Stimulated activated naive CD8-positive, alpha-beta T cell treated with anti-CD3 and anti-CD28 coated beads, Interleukin-15, Interleukin-2, amounts not matched to agents 100 U/mL and 50 U/mL, for 24 hours (primary cell): ENCODE measurements around the gene HACD2.
"Not testable (repeated sequence)": the region's sequence is repeated elsewhere in the genome, so short reads cannot be mapped to it uniquely, and the experiment has no call there.

ENCODE experiments used
- ATAC-seq: fragments of 150-1000 bp; cut with Tn5 transposase; one replicate; pipeline ENCODE4 v1.10.0; 2021
- DNase-seq: peaks from one replicate; pipeline ENCODE4 v3.0.0; 2021

The HACD2 gene, protein sequence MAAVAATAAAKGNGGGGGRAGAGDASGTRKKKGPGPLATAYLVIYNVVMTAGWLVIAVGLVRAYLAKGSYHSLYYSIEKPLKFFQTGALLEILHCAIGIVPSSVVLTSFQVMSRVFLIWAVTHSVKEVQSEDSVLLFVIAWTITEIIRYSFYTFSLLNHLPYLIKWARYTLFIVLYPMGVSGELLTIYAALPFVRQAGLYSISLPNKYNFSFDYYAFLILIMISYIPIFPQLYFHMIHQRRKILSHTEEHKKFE

DNA sequence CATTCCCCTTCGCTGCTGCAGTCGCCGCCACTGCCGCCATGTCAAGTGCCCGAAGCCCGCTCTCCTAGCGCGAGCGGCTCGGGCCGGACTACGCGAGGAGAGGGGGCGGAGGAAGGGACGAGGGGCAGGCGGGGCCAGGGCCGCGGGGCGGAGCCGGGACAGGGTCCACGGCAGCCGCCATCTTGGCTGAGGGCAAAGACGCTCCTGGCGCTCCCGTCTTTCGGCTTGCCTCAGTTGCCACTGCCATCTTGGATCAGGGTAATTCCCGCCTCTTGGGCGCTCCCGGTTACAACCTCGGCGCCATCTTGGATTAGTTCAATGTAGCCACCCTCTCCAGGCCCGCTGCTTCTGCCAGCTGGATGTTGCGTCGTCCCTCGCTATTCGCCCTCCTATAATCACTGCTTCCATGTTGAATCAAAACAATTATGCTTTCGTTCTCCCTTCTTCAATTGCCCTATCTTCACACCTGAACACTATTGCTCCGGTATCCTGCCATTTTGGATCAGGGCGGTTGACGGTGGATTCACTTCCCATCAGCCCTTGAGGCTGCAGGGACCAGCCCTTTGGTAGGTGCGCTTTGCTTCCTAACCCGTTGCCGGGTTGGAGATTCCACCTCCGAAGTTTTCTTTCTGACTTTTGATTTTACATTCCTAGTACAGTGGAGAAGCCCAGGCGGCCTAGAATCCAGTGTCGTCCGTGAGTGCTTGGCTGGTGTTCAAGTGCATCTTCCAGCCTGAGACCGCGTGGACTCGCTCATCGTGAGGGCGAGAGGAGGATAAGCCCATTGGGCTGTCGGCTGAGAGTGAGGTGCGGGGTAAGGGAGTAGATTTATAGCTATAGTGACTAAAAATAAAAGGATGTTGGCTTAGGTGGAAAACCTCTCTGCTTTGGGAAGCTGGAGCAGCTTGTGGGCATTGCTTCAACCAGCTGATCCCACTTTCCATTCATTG is at the start of gene HACD2:
Gene HACD2 (minus strand): TSS at position 66 of the 950 bp plus-strand sequence. CDS start 26 bp downstream, at position 40.
- ATAC-seq (peak; percentile 97), DNase-seq (peak; percentile 96)

DNA sequence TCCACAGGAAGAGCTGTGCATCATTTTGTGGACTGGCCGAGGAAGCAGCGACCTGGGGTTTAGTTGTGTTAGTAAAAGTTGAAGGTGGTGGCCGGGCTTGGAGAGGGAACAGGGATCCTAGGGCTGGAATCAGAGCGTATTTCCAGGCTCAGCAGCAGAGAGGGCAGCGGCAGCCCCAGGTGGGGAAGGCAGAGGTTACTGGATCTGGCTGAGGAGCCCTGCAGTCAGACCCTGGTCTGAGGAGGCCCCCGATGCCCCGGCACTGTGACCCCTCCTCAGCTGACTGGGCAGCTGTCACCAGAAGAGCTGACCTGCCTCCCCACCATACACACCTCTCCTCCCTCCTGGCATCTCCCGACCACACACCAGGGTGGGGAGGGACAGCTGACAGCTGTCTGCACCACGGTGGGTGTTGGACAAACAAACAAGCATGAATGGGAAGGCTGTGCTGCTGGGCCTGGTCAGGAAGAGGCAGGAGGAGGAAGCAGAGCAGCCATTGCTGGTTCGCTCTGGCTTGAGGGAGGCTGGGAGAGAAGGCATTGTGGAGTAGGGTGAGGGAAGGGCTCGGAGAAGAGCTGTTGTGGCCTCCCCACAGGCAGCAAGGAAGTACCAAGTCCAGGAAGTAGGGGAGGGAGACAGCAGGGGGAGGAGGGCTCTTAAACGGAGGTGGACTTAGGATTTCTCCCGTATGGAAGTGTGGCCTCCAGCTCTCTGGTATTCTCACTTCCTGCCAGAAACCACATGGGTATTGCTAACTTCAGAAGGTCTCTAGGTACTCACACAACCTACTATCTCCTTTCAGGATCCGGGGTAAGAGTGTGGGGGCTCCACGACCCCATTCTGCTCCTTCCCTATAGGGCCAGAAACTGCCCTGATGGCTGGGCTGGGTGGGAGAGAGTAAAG is 49.5 kb upstream of the HACD2 start:
- DNase-seq: no peak
- no peak for ATAC-seq

DNA sequence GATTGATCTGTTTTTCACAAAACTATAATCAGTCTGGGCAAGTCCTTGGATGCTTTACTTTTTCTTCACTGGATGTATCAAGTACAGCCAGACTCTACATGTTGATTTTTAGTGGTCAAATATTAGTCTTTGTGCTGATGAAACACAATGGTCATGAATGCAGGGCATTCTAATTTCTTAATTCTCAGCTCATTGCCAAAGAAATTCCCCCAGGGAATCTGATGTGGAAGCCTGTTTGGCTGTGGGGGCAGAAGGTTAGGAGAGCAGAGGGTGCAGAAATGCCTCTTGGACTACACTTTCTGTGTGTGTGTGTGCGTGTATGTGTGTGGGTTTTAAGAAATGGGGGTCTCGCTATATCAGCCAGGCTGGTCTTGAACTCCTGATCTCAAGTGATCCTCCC is 48.7 kb upstream of the HACD2 start:
- no peak for DNase-seq
- no peak for ATAC-seq

DNA sequence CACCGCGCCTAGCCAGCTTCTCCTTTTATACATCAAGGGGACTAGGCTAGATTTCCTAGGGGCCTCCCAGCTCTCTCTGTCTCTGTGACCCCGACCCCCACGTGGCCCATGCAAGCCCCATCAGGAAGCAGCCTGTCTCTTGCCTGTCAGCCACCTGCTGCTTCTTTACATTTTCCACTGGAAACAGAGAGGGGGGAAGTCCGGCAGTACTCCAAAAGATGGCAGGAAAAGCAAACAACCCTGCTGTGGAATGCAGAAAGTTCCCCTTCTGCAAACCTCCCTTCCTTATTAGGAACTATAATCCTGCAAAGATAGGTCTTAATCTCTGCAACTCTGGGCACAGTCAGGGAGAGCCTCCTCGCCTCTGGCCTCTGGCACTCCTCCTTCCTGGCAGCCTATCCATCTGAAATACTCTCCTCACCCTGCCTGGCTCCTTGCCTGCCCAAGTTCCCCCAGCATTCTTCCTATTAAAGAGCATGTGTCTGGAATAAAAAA is 47.4 kb upstream of the HACD2 start:
- DNase-seq (no peak), ATAC-seq (no peak)

DNA sequence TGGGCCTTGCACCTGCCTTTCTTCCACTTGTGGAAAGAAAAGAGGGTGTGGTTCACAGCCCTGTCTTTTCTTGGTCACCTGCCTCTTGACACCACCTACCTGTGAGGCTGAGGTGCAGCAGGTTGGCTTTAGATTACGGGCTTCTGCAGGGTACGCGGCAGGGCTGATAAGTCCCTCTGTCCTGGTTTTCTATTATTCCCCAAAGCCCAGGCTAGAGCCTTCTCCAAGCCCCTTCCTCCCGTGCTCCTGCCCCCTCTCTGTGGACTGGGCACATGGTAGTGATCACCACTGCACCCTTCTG is 44.8 kb upstream of the HACD2 start:
- DNase-seq (no peak), ATAC-seq (no peak)

DNA sequence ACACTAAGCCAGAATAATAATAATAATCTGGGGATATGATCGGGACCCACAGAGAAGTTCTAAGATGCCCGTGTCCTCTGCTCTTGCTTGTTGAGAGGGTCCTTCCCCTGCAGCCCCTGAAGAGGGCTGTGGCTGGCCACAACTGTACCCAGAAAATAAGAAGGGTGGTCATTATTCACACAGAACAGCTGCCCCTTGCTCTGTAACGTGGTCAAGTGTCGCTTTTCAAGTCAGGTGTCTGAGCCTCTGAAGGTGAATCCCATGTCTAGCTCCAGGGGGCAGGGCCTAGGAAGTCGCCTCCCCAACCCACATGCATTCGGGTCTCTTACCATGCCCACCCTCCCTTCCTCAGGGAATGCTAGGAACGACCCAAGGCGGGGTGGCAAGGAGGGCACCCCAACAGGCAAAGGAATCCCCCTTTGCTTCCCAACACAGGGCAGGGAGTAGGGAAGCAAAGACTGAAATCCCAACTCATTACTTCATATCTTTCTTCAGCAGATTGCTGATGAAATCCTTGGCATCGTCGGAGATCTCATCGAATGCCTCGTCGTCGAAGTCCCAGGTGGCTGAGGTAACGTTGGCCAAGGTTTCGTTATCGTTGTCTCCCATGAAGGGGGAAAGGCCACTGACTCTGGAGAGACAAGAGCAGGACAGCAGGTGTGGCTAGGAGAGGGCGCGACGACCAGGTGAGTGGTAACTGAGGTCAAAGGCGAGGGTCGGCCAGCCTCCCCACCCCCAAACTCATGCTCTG is 44.3 kb upstream of the HACD2 start:
- no peak for ATAC-seq
- DNase-seq: no peak

DNA sequence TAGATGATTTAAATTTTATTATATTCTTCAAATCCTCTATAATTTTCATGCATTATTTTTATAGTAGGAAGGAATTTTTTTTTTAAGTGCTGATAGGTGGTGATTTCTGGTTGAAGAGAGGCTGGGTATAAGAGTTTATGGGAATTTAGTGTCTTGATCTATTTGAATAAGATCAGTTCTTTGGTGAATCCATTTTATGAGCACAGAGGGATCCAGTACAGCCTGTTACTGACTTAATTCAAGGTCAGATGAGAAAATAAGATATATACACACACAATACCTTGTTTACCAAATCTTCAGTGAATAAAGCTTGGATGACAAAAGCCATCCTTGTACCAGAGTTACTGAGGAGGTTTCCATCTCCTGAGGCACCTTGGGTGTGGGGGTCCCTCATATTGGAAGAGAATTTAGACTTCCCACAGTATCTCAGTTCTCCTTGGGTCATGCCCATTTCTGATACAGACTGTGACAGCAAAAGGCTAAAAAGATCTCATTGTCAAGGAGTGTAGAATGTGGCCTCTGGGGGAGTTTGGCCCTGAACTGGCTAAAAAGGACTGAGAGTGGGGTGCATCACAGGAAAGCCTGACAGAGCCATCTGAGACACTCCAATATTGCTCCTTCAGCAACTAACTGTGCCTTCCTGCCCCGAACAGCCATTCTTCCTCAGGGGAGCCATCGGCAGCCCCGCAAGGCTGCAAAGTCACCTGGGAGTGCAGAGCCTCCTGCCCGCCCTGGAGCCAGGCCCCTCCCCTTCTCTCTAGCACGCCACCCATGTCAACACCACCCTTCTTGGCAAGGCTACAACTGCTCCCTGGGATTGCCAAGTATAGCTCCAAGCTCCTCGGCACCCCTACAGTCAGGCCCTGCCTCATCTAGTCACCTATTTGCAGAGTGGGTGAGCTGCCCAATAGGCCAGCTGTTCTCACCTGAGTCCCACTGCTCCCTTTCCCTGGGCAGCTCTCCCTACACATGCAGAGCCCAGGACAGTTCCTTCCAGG is 43.1 kb upstream of the HACD2 start:
- DNase-seq (no peak), ATAC-seq (no peak)

DNA sequence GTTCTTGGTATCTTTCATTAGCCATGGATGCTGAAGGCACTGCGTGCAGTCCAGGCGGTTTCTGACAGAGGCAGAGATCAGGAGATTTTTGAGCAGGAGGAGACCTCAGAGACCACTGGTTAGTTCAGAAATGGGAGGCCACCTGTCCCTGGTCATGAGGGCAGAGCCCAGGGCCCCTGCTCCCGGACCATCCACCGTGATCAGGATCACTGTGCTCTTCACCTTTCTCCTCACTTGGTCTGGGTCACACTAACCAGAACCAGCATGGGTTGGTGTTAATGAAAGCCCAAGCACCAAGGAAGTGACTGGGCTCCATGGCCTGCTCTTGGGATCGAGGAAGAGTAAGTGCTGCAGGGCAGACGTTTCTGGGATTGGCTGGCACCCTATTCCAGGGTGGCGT is 42.0 kb upstream of the HACD2 start:
- no peak for ATAC-seq

DNA sequence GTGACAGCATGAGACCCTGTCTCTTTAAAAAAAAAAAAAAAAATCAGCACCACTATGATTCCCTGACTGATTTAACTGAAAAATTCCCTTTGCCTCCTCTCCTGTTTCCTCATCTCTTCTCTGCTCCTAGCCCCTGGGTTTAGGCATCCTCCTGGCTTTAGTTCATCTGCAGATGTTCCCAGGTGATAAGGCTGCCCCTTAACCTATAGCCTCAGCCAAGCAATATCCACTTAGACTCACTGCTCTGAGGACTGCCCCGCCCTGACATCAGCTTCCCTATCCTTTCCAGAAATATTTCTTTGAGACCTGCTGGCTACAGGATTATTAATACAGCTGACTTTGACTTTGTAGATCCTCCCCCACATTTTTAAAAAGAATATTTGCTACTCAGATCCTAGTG is 39.4 kb upstream of the HACD2 start:
- DNase-seq: no peak
- no peak for ATAC-seq

More for the DNA sequence above, 42.0 kb upstream of the HACD2 start:
- DNase-seq: no peak

DNA sequence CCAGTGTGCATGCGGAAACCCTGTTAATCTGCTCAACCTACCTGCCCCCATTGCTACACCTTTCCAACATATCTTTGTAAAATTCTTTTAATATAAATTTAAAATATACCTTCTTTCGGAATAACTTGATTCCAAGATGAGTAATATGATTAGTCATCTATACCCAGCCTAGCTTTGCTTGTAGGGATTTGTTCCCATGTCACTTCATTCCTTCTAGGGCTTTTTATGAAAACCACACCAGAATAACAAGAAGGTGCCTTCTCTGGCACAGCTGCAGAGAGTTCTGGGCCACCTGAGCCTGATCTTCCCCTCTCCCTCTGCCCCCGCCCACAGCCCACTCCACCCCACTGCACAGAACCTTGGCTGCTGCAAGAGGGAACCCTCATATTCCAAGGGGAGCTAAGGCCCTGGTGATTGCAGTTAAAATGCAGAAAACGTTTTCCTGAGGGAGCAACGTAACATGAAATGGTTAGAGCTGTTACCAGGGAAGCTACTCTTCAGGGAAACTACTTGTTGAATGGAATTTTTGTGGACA is 38.6 kb upstream of the HACD2 start:
- DNase-seq (no peak), ATAC-seq (no peak)

DNA sequence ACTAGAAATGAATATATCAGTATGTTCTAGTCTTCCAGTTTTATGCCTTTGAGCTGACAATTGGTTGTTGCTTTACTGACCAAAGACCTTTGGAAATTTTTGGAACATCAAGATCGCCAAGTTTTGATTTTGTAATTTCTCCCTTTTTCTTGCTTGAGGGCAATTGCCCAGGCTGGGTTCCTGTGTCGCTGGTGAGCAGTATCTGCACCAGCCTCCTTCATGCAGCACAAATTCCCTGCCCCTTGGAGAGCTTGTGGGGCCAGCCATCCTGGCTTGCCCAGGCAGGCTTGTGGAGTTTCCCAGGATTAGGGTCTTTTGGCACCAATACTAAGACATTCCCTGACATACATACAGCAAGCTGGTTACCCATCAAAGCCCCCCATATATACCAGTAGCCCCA is 37.9 kb upstream of the HACD2 start:
- ATAC-seq (no peak), DNase-seq (no peak)

DNA sequence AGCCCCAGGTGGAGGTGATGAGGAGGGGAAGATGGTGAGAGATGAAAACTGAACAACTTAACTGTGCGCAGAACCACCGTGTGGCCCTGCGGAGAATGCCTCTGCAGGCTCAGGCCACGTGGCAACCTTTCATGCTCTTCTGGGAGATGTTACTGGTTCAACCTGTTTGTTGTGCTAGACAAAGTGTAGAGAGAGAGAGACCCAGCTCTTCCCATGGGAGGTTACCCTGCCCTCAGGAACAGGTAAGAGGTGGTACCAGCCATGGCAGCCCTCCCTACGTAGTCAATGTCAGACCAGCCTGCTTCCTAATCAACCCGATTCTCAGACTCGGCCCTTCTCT is 37.0 kb upstream of the HACD2 start:
- ATAC-seq: no peak
- no peak for DNase-seq

DNA sequence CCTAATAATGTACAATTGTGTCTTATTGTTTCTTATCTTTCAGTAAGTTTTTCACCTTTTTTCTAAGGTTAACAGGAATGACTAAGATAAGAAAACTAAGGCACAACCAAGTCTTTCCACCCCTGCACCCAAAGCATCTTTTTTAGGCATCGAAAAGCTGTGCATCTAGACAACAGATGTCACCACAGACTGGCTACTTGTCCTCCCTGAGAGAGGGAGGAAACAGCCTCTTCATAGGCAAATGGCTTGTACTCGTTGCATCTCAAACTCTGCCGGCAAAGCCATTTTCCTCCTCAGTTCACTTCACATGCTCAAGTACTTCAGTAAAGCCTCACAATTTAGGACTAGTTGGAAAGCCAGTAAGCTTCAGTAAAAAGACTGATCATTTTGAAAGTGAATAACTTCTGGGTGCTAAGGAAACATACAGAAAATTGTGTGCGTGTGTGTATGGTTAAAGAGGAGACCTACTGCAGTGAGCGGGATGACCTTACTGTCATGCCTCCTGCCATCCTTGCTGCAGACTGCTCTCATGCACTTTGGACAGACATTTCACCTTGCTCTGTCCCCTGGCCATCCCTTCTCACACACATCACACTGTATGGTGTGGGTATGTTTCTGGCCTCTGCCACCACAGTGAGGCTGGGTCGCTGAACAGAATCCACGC is 36.5 kb upstream of the HACD2 start:
- no peak for DNase-seq
- ATAC-seq: no peak

DNA sequence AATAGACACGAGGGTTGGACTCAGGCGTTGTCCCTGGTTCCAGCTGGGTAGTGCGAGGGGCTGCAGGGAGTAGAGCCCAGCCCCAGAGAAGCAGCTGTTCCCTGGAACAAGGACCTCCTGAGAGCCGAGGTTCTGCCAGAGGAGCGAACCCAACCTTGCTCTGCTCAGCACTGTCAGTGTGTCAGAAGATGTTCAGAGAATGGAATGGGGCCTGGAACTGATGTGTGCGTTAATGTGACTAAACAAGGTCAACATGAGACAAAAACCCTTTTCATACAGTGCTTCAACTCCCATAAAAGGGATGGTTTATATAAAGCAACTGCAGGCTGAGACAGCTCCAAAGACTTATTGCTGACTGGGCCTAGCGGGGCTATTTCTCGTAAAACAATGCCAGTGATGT is 35.5 kb upstream of the HACD2 start:
- ATAC-seq (no peak), DNase-seq (no peak)

DNA sequence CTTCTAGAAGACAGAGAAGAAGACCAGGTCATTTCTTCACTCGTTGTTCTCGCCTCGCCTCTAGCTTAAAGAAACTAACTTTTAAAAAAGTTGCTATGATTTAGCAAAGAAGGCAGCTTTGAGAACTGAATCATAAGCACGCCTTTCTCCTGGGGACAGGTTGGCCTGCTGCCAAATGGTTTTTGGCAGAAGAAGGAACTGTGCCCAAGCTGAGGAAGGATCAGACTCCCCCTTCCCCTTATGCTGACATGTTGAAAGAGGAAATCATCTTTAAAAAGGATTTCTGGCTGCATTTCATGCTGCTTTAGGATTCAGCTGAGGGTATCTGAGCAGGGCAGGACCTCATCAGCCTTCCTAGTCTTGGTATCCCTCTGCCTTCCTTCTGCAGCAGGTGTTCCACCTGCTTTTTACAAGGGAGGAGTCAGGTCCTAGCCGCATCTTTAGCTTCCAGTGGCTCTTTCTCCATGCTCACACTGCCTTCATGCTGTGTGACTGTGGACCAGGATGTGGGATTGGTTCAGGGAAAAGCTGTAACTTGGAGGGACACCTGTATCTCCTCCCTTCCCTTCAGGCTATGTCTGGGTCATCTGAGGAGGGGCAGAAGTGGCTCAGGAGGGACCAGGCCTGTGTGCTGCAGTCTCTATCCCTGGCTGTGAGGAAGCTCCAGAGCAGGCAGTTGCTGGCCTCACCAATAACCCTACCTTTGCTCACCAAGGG is 34.1 kb upstream of the HACD2 start:
- DNase-seq (no peak), ATAC-seq (no peak)

DNA sequence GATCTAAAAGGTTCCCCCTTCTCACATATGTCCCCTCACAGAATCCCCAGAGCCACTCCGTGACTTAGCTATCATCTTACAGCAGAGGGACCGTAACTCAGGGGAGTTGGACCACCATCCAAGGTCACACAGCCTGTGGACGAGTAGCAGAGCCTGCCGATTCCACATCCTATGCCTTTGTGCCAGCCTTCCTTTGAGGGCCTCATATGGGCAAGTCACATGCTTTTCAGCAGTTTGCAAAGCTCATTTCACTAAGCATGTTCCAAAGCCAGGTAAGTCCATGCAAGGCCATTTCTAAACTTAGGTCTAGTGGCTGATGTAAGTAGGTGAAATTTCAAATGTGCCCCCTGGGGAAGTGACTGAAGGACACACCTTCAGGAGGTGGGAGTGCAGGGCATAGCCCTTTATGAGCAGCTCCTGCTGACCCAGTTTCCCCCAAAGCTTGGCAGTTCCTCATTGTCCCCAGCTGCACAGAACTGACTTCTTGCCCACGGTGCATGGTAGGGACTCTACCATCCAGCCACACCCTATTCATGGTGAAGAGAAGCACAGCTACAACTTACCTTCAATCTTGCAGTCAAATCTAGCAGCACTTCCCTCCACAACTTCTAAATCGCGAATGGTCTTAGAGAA is 33.3 kb upstream of the HACD2 start:
- ATAC-seq: no peak
- no peak for DNase-seq

DNA sequence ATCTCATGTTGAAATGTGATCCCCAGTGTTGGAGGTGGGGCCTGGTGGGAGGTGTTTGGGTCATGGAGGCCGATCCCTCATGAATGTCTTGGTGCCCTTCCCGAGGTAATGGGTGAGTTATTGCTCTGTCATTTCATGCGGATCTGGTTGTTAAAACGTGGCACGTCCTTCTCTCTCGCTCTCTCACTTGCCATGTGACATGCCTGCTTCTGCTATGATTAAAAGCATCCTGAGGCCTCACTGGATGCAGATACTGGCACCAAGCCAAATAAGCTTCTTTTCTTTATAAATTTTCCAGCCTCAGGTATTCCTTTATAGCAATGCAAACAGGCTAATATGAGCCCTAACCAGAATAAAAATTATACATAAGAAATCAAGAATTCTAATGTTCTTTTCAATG is 31.7 kb upstream of the HACD2 start:
- DNase-seq: no peak
- ATAC-seq: no peak

DNA sequence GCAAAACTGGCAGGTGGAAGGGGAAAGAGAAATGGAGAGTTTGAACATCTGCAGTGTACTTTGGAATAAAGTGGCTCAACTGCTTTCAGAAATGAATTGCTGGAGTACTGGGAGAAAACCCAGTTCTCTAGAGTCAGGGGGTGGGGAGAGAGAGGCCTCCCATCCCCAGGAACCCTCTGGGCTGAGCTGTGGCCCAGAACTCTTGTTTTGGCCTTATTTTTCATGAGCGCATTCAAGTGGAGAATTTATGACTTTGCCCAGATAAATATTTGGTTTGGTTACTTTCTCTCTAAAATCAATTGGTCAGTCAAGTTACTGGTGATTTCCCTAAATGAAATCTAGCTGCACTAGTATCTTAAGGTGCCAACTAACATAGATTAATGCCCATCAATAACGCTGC is 28.7 kb upstream of the HACD2 start:
- DNase-seq (no peak), ATAC-seq (no peak)

DNA sequence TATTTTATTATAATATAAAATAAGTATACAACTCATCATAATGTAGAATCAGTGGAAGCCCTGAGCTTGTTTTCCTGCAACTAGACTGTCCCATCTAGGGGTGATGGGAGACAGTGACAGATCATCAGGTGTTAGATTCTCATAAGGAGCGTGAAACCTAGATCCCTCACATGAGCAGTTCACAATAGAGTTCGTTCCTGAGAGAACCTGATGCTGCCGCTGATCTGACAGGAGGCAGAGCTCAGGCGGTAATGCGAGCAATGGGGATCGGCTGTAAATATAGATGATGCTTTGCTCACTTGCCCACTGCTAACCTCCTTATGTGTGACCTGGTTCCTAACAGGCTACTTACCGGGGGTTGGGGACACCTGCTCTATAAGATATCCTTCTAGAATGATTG is 26.8 kb upstream of the HACD2 start:
- DNase-seq, ATAC-seq: not testable (repeated sequence)
